Activated naive CD4-positive, alpha-beta T cell treated with anti-CD3 and anti-CD28 coated beads, Interleukin-2, amount 50 U/mL, for 16 hours (primary cell): ENCODE measurements around the gene EPM2A.

ENCODE experiments used
- DNase-seq: peaks from one replicate; pipeline ENCODE4 v3.0.0-alpha.2; 2020

EPM2A gene

DNA sequence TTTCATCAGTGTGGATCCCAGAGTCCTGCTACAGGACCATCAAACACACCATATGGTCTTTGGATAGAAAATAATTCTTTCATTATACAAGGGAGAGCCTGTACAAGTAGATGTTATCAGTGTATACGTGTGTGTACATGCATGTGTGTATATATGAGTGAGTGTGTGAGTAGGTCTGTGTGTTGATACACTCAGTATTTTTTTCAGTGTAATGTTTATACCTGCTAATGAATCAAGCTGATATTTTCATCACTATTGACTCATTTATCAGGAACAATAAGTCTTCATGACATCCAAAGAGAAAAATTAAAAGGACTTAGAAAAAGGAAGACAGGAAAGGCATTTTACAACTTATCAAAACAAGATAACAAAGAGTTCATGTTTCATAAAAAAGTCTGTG, 66.5 kb downstream of the EPM2A start:
- no peak for DNase-seq

- DNase-seq: no peak
Measured at GRCh38 chr6:145660676-145661075, 74.6 kb downstream of the EPM2A start.

GRCh38 chr6:145656128-145656527, 79.2 kb downstream of the EPM2A start:
- DNase-seq: no peak

- DNase-seq: no peak
Measured at GRCh38 chr6:145652572-145652971, 82.7 kb downstream of the EPM2A start.

- no peak for DNase-seq
Measured at GRCh38 chr6:145651988-145652387, 83.3 kb downstream of the EPM2A start.

DNA sequence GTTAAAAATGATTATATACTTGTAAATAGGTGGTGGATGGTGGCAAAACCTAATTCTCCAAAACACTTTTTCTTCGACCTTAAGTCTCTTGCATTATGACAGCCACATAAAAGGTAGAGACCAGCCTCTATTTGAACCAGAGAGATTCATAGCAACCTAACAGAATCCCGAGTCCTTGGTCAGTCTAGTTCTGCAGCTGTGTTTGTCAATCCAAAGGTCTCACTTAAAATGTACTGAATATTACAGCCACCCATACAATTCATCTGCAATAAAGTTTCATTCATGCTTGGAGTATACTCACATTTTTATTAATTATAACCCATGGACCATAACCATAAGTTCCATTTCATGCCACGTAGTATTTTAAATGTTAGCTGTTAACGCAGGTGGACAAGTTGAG, 87.2 kb downstream of the EPM2A start:
- DNase-seq: no peak

DNA sequence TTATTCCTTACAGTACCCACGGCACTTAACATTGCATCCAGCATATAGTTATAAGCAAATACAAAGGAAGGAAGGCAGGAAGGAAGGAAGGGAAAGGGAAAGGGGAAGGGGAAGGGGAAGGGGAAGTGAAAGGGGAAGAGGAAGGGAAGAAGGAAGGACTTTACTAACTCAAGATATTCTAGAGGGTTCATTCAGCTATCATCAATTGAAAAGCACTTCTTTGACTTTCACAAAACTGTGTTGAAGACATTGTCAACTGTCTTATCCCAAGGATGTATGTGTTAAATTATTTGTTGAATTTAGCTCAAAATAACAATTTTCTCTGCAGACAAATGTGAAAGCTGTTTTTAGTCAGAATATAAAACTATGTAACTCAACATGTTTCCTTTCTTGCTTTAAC, 87.7 kb downstream of the EPM2A start:
- no peak for DNase-seq

GRCh38 chr6:145643760-145644159, 91.6 kb downstream of the EPM2A start:
- no peak for DNase-seq

DNA sequence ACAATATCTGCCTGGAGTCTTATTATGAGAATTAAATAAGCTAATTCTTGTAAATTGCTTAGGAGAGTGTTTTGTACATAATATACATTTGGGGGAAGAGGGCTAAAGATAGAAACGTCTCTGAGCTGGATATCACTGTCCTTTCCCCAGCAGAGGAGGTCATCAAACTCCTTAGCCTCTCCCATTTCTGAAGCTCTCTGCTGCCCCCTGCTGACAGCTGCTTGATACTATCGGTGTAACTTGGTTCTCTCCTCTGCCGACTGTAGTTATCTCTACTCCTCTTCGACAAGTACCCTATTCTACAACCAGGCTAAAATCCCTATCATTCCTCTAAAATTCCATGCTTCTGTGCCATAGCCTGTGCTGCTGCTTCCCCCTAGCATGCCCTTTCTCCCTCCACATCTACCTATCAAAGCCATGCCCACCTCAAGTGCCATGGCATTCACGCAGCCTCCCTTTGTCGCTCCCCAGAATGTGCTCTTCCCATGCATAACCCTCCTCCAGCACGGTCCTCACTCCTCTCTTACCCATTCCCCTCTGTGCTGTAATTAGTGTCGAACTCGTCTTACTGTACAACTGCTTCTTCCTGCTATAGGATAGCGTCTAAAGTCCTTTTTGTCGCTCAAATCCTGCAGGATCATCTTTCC, 101.2 kb downstream of the EPM2A start:
- peak; percentile 78 for DNase-seq

DNA sequence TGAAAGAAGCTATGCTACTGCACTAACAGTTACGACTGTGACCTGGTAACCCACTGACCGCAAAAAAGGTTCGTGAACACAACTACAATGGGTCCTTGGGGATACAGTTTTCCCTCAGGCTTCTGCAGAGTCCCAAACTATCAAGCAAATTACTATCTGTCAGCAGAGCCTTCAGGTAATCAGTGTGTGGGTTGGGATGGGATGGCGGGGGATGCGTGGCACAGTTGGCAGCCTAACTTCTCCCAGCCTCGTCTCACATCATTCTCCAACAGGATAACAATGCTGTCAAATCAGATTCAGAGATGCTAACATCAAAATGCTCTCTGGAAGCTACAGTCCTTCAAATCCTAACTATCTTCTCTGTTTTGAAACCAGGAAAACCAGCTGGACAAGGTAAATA, 102.3 kb downstream of the EPM2A start:
- no peak for DNase-seq

DNA sequence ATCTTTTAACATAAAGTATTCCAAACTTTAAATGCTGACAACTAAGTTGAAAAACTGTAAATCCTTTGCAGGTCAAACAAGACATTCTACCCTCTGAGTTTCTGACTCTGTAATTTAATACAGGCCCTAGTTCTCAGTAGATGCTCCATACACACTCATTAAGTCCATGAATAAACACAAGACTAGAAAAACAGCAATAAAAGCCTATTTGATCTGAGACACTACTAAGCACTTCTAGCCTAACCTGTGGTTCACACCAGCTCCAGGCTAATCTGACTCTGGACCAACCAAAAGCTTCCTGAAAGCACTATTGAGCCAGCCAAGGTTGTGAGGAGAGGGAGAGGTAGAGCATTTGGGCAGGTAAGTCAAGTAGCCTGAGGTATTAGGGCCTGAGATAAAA, 103.9 kb downstream of the EPM2A start:
- no peak for DNase-seq

DNA sequence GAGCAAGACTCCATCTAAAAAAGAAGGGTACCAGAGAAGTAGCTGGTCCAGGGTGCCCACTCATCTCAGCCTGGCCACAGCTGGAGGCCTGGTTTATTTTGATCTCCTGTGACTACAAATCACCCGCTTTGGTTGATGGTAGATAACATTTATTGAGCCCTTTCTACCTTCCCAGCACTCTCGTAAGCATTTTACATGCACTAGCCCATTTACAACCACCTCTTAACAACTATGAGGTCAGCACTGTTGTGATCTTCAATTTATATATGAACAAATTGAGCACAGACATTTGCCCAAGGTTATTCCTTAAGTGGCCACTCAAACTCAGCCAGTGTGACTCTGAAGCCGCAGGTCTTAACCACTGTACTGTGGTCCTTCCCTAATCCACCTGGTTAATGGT, 104.7 kb downstream of the EPM2A start:
- DNase-seq: no peak

- DNase-seq: no peak
Measured at GRCh38 chr6:145629478-145629877, 105.8 kb downstream of the EPM2A start.

DNA sequence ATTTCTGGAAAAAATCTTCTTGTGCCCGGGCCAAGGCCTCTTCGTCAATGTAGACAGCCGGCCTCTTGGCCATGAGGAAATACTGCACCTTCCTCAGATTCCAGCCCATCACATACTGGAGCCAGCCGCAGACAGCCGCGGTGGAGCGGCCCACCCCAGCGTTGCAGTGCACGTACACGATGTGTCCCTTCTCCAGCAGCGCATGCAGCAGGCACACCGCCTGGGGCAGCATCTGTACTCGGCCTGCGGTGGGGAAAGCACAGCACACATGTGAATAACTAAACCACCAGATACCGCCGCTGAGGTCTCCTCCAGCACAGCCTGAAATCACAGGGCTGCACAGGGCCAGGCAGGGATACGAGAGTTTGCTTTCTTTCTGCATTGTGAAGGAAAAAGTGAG, 107.9 kb downstream of the EPM2A start:
- no peak for DNase-seq

DNA sequence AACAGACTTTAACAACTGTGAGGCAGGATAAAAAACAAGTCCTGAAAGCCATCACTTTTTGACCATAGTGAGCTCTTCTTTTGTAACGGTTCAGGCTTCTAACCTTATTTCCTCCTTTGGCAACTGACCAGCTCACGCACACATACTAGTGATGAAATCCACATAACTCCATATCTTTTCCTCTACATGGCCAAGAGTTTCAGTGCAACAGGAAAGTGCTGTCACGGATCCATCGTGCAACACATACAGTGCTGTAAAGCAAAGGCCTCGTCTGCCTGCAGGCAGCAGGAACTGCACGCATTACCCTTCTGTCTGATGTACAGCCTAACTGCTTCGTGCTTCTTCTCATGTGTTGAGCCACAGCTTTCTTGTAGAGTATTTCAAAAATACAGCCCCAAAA, 108.5 kb downstream of the EPM2A start:
- no peak for DNase-seq

GRCh38 chr6:145623231-145623630, 112.1 kb downstream of the EPM2A start:
- DNase-seq: no peak

DNA sequence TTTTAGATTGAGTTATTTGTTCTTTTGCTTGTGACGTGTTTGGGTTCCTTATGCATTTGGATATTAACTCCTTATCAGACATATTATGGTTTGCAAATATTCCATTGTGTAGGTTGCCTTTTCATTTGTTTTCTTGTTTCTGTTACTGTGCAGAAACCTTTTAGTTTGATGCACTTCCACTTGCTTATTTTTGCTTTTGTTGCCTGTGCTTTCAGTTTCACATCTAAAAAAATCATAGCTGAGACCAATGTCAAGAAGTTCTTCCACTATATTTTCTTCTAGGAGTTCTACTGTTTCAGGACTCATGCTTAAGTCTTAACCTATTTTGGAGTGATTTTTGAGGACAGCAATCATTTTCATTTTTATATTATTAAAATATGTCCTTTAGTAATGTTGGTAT, 113.5 kb downstream of the EPM2A start:
- no peak for DNase-seq

GRCh38 chr6:145620088-145620487, 115.2 kb downstream of the EPM2A start:
- DNase-seq: no peak

GRCh38 chr6:145609521-145609920, 125.8 kb downstream of the EPM2A start:
- DNase-seq: no peak

GRCh38 chr6:145608850-145609249, 126.5 kb downstream of the EPM2A start:
- DNase-seq: no peak

GRCh38 chr6:145603991-145604390, 131.3 kb downstream of the EPM2A start:
- no peak for DNase-seq

GRCh38 chr6:145603424-145603833, 131.9 kb downstream of the EPM2A start:
- DNase-seq: no peak

- no peak for DNase-seq
Measured at GRCh38 chr6:145602726-145603326, 132.5 kb downstream of the EPM2A start.

- DNase-seq: no peak
Measured at GRCh38 chr6:145601397-145601796, 133.9 kb downstream of the EPM2A start.

GRCh38 chr6:145600299-145600698, 135.0 kb downstream of the EPM2A start:
- DNase-seq: no peak
